AG09309 (cell line): ENCODE measurements around the gene ZNF618.

Experiments used
- DNase-seq: peaks from one replicate; pipeline ENCODE4 v3.0.0-alpha.2; 2010; ENCODE audit warnings: low read depth
- H3K4me3 ChIP-seq: 2 replicates; pipeline ENCODE4 v1.5.1; 2011; ENCODE audit warnings: mild to moderate bottlenecking, low read depth, low read length, moderate library complexity; ENCODE audit not compliant: control insufficient read depth
- TF ChIP-seq, protein P1 (sequence below): IDR thresholded peaks from 2 replicates; pipeline ENCODE4 v1.5.1; 2011; ENCODE audit warnings: mild to moderate bottlenecking, low read depth, low read length, inconsistent platforms; ENCODE audit not compliant: insufficient read depth, control insufficient read depth; ENCODE audit errors: missing control alignments

ZNF618 gene

GRCh38 chr9:114077162-114077837 lies 201.2 kb downstream of the ZNF618 start:
- no peak for DNase-seq
- TF ChIP-seq, protein P1, sequence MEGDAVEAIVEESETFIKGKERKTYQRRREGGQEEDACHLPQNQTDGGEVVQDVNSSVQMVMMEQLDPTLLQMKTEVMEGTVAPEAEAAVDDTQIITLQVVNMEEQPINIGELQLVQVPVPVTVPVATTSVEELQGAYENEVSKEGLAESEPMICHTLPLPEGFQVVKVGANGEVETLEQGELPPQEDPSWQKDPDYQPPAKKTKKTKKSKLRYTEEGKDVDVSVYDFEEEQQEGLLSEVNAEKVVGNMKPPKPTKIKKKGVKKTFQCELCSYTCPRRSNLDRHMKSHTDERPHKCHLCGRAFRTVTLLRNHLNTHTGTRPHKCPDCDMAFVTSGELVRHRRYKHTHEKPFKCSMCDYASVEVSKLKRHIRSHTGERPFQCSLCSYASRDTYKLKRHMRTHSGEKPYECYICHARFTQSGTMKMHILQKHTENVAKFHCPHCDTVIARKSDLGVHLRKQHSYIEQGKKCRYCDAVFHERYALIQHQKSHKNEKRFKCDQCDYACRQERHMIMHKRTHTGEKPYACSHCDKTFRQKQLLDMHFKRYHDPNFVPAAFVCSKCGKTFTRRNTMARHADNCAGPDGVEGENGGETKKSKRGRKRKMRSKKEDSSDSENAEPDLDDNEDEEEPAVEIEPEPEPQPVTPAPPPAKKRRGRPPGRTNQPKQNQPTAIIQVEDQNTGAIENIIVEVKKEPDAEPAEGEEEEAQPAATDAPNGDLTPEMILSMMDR: no peak
- no peak overlapping the region for H3K4me3 ChIP-seq

DNA sequence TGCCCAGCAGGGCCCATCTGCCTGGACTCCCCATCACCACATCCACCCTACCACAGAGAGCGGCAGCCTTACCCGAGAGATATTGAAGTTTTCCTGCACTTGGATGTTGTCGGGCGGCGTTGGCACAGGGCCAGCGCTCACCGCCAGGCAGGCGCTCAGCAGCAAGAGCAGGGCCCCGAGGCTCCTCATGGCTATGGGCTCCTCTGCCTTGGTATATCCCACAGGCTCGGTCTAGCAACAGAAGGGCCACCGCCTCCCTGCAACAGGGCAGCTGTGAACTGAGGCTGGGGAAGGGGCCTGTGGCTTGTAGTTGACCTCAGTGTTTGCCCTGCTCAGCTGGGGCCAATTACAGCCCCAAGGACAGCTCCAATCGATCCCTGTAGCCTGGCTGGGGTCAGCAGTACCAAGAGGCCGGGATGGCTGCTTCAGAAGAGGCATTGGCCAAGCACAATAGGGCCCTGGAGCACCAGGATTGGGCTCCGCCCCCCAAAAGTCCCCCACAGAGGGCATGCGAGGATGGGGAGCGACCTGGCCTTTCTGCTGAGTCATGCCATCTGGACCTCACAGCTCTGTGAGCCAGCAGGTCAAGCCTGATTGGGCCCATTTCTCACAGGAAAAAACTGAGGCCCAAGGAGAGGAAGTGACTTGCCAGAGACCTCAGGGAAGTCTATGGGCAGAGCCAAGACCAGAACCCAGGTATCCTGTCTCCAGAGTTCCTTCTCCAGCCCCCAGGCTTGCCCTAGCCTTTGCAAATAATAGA lies 202.1 kb downstream of the ZNF618 start, which contains the start of gene AMBP:
Gene AMBP (minus strand): TSS at position 280 of the 760 bp plus-strand sequence. CDS start 91 bp downstream, at position 189.
- DNase-seq: no peak
- TF ChIP-seq, protein P1: no peak
- H3K4me3 ChIP-seq: no peak within 1 kb of the TSS

DNA sequence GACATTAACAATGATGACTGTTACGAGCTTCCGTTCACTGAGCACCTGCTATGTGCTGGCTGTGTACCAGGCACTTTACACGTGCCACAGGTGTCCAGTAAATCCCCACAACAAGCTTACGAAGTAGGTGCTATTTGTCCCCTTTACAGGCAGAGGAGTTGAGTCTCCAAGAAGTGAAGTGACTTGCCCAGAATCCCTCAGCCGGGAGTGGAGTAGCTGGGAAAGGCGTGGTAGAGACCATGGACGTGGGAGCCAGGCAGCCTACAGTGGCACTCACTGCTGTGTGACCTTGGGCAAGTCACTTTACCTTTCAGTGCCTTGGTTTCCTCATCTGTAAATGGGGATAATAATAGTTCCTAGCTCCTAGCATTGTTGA lies 202.7 kb downstream of the ZNF618 start:
- no peak for DNase-seq
- no peak overlapping the region for H3K4me3 ChIP-seq
- TF ChIP-seq, protein P1: no peak

- H3K4me3 ChIP-seq: no peak overlapping the region
- DNase-seq: no peak
- TF ChIP-seq, protein P1: no peak
Observed at GRCh38 chr9:114080195-114080772, 204.2 kb downstream of the ZNF618 start.

- no peak for DNase-seq
- TF ChIP-seq, protein P1: no peak
Observed at GRCh38 chr9:114080773-114081440, 204.8 kb downstream of the ZNF618 start.

GRCh38 chr9:114081441-114082016 lies 205.4 kb downstream of the ZNF618 start:
- no peak for DNase-seq
- TF ChIP-seq, protein P1: no peak
- H3K4me3 ChIP-seq: no peak overlapping the region

More at GRCh38 chr9:114080773-114081440, 204.8 kb downstream of the ZNF618 start:
- H3K4me3 ChIP-seq: no peak overlapping the region
